Neuronal stem cell (in vitro differentiated cells): ENCODE results near the gene ARMH3.

Source experiments
- DNase-seq: peaks from one replicate; pipeline ENCODE4 v3.0.0-alpha.2; 2013; ENCODE audit warnings: low spot score
- H2AFZ ChIP-seq: one replicate; pipeline ENCODE4 v1.6.1; 2013; ENCODE audit warnings: mild to moderate bottlenecking, low read length, inconsistent platforms
- H2AK5ac ChIP-seq: 2 replicates; pipeline ENCODE4 v1.6.1; 2013; ENCODE audit warnings: low read depth, mild to moderate bottlenecking, inconsistent platforms, low read length, moderate library complexity, mixed read lengths
- H2BK120ac ChIP-seq: 2 replicates; pipeline ENCODE4 v1.6.1; 2013; ENCODE audit warnings: low read depth, mild to moderate bottlenecking, inconsistent platforms, low read length, moderate library complexity, mixed read lengths
- H2BK12ac ChIP-seq: one replicate; pipeline ENCODE4 v1.6.1; 2013; ENCODE audit warnings: low read length, inconsistent platforms
- H2BK15ac ChIP-seq: 2 replicates; pipeline ENCODE4 v1.6.1; 2013; ENCODE audit warnings: mild to moderate bottlenecking, low read length, inconsistent platforms, mixed read lengths
- H2BK5ac ChIP-seq: one replicate; pipeline ENCODE4 v1.6.1; 2013; ENCODE audit warnings: inconsistent platforms, mild to moderate bottlenecking, low read length, moderate library complexity
- H3K14ac ChIP-seq: one replicate; pipeline ENCODE4 v1.6.1; 2013; ENCODE audit warnings: low read length, inconsistent platforms
- H3K18ac ChIP-seq: 2 replicates; pipeline ENCODE4 v1.6.1; 2013; ENCODE audit warnings: low read length, inconsistent platforms
- H3K23ac ChIP-seq: 2 replicates; pipeline ENCODE4 v1.6.1; 2013; ENCODE audit warnings: low read depth, mild to moderate bottlenecking, mixed read lengths, low read length, inconsistent platforms; ENCODE audit not compliant: poor library complexity
- H3K27ac ChIP-seq: replicated peaks from 3 replicates; pipeline ENCODE4 v1.5.1; 2013; ENCODE audit warnings: low read length, inconsistent platforms
- H3K27me3 ChIP-seq, 3 experiments: 2 replicates each; pipeline ENCODE4 v1.6.1; 2013; ENCODE audit warnings: low read length in 3 of 3, mild to moderate bottlenecking in 2 of 3, inconsistent platforms in 1 of 3, low read depth in 1 of 3, mixed read lengths in 1 of 3, moderate library complexity in 1 of 3; ENCODE audit not compliant: control insufficient read depth in 3 of 3, insufficient read depth in 3 of 3
- H3K36me3 ChIP-seq, 2 donors: replicated peaks in 1 of 2; 2 replicates each; pipeline ENCODE4 v1.6.1; 2013; ENCODE audit warnings: low read length in 2 of 2; ENCODE audit not compliant: control insufficient read depth in 2 of 2, insufficient read depth in 2 of 2
- H3K4ac ChIP-seq: 2 replicates; pipeline ENCODE4 v1.6.1; 2013; ENCODE audit warnings: inconsistent platforms, mild to moderate bottlenecking, low read length, moderate library complexity
- H3K4me1 ChIP-seq, 2 donors: 1 replicate in 1 of 2; 2 replicates in 1 of 2; pipeline ENCODE4 v1.6.1; 2013; ENCODE audit warnings: low read length in 2 of 2, low read depth in 1 of 2; ENCODE audit not compliant: control insufficient read depth in 2 of 2, insufficient read depth in 1 of 2
- H3K4me2 ChIP-seq: one replicate; pipeline ENCODE4 v1.6.1; 2013; ENCODE audit warnings: mild to moderate bottlenecking, low read length, inconsistent platforms; ENCODE audit not compliant: insufficient read depth, poor library complexity, severe bottlenecking
- H3K4me3 ChIP-seq, 2 donors: 2 replicates each; pipeline ENCODE4 v1.5.1; 2013; ENCODE audit warnings: low read length in 2 of 2, mild to moderate bottlenecking in 2 of 2, inconsistent platforms in 1 of 2, moderate library complexity in 1 of 2
- H3K79me1 ChIP-seq: one replicate; pipeline ENCODE4 v1.6.1; 2013; ENCODE audit warnings: low read depth, mild to moderate bottlenecking, inconsistent platforms, low read length, moderate library complexity
- H3K9ac ChIP-seq: one replicate; pipeline ENCODE4 v1.6.1; 2013; ENCODE audit warnings: mild to moderate bottlenecking, low read depth, low read length, inconsistent platforms; ENCODE audit not compliant: poor library complexity
- H3K9me3 ChIP-seq, 2 donors: replicated peaks in 1 of 2; 2 replicates each; pipeline versions ENCODE3 to v1.6.1; 2013; ENCODE audit warnings: low read length in 2 of 2, mild to moderate bottlenecking in 2 of 2, inconsistent platforms in 1 of 2, low read depth in 1 of 2, mixed read lengths in 1 of 2, moderate library complexity in 1 of 2; ENCODE audit not compliant: control insufficient read depth in 2 of 2, insufficient read depth in 1 of 2
- H4K8ac ChIP-seq: one replicate; pipeline ENCODE4 v1.6.1; 2013; ENCODE audit warnings: low read depth, mild to moderate bottlenecking, inconsistent platforms, low read length, moderate library complexity
- H4K91ac ChIP-seq: one replicate; pipeline ENCODE4 v1.6.1; 2013; ENCODE audit warnings: low read length, low read depth, mild to moderate bottlenecking, inconsistent platforms; ENCODE audit not compliant: poor library complexity
- WGBS, 2 donors: extraction: QIAGEN DNeasy Blood & Tissue Kit; methylation state at CpG; one replicate each; pipeline ENCODE4 v1.1.7; 2013; ENCODE audit warnings: missing lambda C conversion rate in 2 of 2, mixed read lengths in 1 of 2; ENCODE audit not compliant: insufficient read length in 2 of 2, insufficient replicate concordance in 1 of 2; ENCODE audit errors: extremely low coverage in 2 of 2; 5-methylcytosine and 5-hydroxymethylcytosine counted together

ARMH3 gene

DNA sequence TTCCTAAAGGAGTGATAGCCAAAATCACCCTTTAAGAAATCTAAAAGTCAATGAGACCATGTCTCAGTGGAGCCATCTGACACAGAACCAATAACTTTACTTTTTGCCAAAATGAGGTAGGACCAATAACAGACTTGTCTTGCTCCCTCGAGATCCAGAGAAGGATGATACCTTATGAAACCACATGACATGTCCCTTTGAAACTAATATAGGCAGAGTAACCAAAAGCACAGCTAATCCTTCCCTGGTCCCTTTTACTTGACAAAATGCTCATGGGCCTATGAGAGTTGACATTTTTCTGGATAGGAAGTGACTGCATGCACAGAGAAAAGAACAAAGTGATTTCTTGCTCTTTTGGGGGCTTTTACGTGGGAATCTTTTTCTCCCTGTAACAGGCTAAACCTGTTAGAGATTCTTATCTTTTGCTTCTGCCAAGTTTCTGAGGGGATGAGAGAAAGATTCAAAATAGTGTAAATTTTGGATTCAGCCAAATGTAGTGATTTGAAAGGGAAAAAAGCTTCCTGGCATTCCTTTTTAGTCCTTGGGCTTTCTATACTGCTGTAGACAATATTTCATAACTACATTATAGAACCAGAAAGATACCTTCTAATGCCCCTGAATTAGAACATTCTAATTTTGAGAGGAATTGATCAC, 87.6 kb downstream of the ARMH3 start:
- Histone ChIP-seq H3K18ac (no peak overlapping the region), H3K9ac (no peak overlapping the region), H3K9me3 (no peaks in the 10 kb centered on the region), H3K23ac (no peak overlapping the region), H3K4me3 (no peak overlapping the region), H2BK15ac (no peak overlapping the region), H3K27ac (no peak overlapping the region), H2BK5ac (no peak overlapping the region), H3K4me2 (no peak overlapping the region), H4K91ac (no peak overlapping the region), H4K8ac (no peak overlapping the region), H3K4me1 (peaks cover under 1 to 1% of the 10 kb centered on the region in 2 donors), H2AK5ac (no peak overlapping the region), H3K4ac (no peak overlapping the region), H2BK12ac (no peak overlapping the region), H3K14ac (no peak overlapping the region), H3K27me3 (no peaks in the 10 kb centered on the region), H3K79me1 (no peaks in the 10 kb centered on the region), H2AFZ (no peak overlapping the region), H2BK120ac (no peak overlapping the region), H3K36me3 (peaks cover 0 to 59% of the 10 kb centered on the region in 2 donors)
- no peak for DNase-seq
- WGBS, 2 donors: no CpG with 5 or more reads among the region's 2 CpGs

DNA sequence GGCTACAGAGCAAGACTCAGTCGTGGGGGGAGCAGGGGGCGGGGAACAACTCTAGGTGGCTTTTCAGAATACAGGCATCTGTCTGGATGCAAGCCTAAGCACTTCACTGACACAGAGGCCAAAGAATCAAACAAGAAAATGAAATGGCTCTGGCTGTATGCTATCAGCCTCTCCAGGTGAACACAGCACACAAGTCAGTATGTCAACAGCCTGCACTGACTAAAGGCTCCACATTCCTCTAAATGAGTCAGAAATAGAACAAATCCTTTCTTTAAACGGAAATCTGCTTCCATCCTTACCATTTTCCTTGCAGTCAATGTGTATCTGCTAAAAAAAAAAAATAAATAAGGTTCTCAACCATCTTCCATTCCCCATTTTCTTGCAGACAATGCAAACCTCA, 88.3 kb downstream of the ARMH3 start:
- H3K9ac ChIP-seq: no peak overlapping the region
- no peak overlapping the region for H4K8ac ChIP-seq
- no peak overlapping the region for H4K91ac ChIP-seq
- H3K27ac ChIP-seq: no peak overlapping the region
- H3K79me1 ChIP-seq: no peaks in the 10 kb centered on the region
- no peak overlapping the region for H3K4me3 ChIP-seq
- no peak overlapping the region for H3K14ac ChIP-seq
- no peak overlapping the region for H3K4ac ChIP-seq
- H3K18ac ChIP-seq: no peak overlapping the region
- no peak overlapping the region for H2BK12ac ChIP-seq
- no peak overlapping the region for H2AFZ ChIP-seq
- no peaks in the 10 kb centered on the region for H3K9me3 ChIP-seq
- no peaks in the 10 kb centered on the region for H3K4me1 ChIP-seq
- DNase-seq: no peak
- H3K4me2 ChIP-seq: no peak overlapping the region
- no peak overlapping the region for H2BK15ac ChIP-seq
- H2BK5ac ChIP-seq: no peak overlapping the region
- H3K27me3 ChIP-seq: no peaks in the 10 kb centered on the region
- no peak overlapping the region for H2AK5ac ChIP-seq
- H3K36me3 ChIP-seq: peaks cover 0 to 53% of the 10 kb centered on the region in 2 donors
- no peak overlapping the region for H3K23ac ChIP-seq
- no peak overlapping the region for H2BK120ac ChIP-seq
- WGBS, 2 donors: no CpG with 5 or more reads among the region's 3 CpGs

DNA sequence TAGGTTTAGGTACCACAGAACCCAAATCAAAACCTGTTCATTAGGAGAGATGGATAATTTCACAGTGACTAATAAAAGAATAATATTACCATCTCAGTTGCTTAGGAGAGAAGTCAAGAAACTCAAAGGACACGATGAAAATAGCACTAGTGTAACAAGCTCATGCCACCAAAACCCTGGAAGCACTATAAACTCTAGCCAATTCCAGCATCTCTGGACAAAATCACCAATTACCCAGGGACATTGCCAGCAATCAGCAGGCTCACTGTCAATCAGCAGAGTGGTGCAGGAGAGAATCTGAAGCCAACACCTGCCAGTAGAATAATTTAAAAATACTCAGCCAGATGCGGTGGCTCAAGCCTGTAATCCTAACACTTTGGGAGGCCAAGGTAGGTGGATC, 88.9 kb downstream of the ARMH3 start:
- Histone ChIP-seq H3K9me3 (no peaks in the 10 kb centered on the region), H3K4ac (no peak overlapping the region), H3K36me3 (peaks cover 0 to 47% of the 10 kb centered on the region in 2 donors), H3K4me3 (no peak overlapping the region), H2BK120ac (no peak overlapping the region), H4K91ac (no peak overlapping the region), H3K9ac (no peak overlapping the region), H2BK15ac (no peak overlapping the region), H4K8ac (no peak overlapping the region), H2BK12ac (no peak overlapping the region), H2BK5ac (no peak overlapping the region), H3K14ac (no peak overlapping the region), H3K4me1 (no peaks in the 10 kb centered on the region), H2AFZ (no peak overlapping the region), H3K27me3 (no peaks in the 10 kb centered on the region), H3K18ac (no peak overlapping the region), H2AK5ac (no peak overlapping the region), H3K79me1 (no peaks in the 10 kb centered on the region), H3K4me2 (no peak overlapping the region), H3K27ac (no peak overlapping the region), H3K23ac (no peak overlapping the region)
- DNase-seq: no peak
- no CpG with 5 or more reads among the region's 2 CpGs for whole genome bisulfite sequencing, 2 donors

DNA sequence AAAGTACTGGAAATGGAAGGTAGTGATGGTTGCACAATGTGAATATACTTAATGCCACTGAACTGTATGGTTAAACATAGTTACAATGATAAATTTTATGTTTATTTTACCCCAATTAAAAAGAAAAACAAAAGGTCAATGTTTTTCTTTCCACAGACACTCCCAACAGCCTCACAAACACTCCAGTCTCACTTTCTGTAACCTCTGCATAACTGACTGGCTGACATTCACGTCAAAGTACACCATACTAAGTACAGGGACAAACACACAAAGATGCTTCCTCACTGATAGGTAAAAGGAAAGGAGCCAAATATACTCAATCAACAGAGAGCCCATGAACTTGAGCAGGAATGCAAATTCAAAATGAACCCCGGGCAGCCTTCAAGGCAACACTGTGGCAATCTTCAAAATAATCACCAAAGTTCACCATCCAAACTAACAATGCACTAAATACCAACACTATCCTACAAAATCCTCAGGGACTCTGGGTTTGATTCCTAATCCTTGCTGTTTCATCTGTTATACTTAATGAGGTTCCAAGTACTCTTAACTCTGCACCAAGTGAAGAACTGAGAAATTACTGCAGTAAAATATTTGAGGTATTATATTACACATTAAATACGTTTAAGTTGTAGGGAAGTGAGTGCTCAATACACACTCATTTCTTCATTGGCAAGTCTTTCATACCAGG, 90.8 kb downstream of the ARMH3 start:
- Histone ChIP-seq H4K8ac (no peak overlapping the region), H3K27ac (no peak overlapping the region), H3K4me3 (no peak overlapping the region), H3K36me3 (peaks cover 0 to 31% of the 10 kb centered on the region in 2 donors), H3K4me1 (no peaks in the 10 kb centered on the region), H4K91ac (no peak overlapping the region), H2AK5ac (no peak overlapping the region), H2AFZ (no peak overlapping the region), H3K14ac (no peak overlapping the region), H2BK15ac (no peak overlapping the region), H3K27me3 (no peaks in the 10 kb centered on the region), H3K23ac (no peak overlapping the region), H3K9ac (no peak overlapping the region), H2BK120ac (no peak overlapping the region), H3K18ac (no peak overlapping the region), H2BK12ac (no peak overlapping the region), H3K4me2 (no peak overlapping the region), H2BK5ac (no peak overlapping the region), H3K4ac (no peak overlapping the region), H3K79me1 (no peaks in the 10 kb centered on the region), H3K9me3 (no peaks in the 10 kb centered on the region)
- no peak for DNase-seq
- no CpG with 5 or more reads among the region's 3 CpGs for WGBS, 2 donors
